PC-3 (cell line): Measurements from ENCODE around the gene UBR3.

ENCODE experiments used
- EZH2 ChIP-seq: fragments of 300-600 bp; sonication (generic); IDR thresholded peaks from one replicate; pipeline ENCODE4 v1.6.1; 2017; ENCODE audit warnings: antibody characterized with exemption, mild to moderate bottlenecking, low read length; ENCODE audit not compliant: unreplicated experiment
- TF ChIP-seq, protein P1 (sequence below): fragments of 300-600 bp; sonication (generic); conservative IDR thresholded peaks from 2 replicates; pipeline ENCODE4 v1.5.1; 2017; ENCODE audit warnings: antibody characterized with exemption, low read depth, mild to moderate bottlenecking, low read length

DNA sequence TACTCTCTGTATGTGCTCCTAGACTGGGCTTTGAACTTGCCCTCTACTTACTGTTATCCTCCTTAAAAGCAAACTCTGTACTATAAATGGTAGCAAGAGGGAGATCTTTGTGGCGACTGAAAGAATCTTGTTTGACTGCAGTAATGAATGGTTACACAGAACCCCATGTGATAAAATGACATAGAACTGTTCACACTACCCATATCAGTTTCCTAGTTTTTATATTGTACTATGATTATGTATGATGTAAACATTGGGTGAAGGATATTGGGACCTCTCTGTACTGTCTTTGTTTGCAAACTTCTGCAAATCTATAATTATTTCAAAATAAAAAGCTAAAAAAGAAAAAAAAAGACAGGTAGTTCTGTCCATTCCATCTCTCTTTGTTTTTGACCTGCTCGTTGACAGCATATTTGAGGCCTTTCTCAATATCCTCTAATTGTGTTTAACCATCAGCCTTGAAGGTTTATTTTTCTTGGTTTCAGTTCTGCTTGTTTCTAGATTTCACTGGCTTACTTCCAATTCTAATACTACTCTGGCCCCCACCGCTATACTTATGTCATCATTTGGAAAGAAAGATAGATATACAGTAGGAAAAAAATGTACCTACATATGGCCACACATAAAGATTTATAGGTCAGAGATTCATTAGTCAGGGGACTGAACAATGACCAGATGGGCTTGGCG, 271.5 kb downstream of the UBR3 start:
- TF ChIP-seq, protein P1, sequence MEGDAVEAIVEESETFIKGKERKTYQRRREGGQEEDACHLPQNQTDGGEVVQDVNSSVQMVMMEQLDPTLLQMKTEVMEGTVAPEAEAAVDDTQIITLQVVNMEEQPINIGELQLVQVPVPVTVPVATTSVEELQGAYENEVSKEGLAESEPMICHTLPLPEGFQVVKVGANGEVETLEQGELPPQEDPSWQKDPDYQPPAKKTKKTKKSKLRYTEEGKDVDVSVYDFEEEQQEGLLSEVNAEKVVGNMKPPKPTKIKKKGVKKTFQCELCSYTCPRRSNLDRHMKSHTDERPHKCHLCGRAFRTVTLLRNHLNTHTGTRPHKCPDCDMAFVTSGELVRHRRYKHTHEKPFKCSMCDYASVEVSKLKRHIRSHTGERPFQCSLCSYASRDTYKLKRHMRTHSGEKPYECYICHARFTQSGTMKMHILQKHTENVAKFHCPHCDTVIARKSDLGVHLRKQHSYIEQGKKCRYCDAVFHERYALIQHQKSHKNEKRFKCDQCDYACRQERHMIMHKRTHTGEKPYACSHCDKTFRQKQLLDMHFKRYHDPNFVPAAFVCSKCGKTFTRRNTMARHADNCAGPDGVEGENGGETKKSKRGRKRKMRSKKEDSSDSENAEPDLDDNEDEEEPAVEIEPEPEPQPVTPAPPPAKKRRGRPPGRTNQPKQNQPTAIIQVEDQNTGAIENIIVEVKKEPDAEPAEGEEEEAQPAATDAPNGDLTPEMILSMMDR = no peak
- TF ChIP-seq EZH2 = no peak
